Epidermal melanocyte (primary cell): ENCODE results near the gene KLHDC1.
"Not testable (repeated sequence)": the region's sequence is repeated elsewhere in the genome, so short reads cannot be mapped to it uniquely, and the experiment has no call there.

Experiments used
- DNase-seq: peaks from one replicate; pipeline ENCODE4 v3.0.0; 2011; ENCODE audit warnings: low spot score; ENCODE audit not compliant: insufficient read length

KLHDC1 gene, protein sequence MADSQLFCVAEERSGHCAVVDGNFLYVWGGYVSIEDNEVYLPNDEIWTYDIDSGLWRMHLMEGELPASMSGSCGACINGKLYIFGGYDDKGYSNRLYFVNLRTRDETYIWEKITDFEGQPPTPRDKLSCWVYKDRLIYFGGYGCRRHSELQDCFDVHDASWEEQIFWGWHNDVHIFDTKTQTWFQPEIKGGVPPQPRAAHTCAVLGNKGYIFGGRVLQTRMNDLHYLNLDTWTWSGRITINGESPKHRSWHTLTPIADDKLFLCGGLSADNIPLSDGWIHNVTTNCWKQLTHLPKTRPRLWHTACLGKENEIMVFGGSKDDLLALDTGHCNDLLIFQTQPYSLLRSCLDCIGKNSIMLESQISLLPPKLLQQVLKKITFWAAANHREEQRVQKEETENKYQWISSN

DNA sequence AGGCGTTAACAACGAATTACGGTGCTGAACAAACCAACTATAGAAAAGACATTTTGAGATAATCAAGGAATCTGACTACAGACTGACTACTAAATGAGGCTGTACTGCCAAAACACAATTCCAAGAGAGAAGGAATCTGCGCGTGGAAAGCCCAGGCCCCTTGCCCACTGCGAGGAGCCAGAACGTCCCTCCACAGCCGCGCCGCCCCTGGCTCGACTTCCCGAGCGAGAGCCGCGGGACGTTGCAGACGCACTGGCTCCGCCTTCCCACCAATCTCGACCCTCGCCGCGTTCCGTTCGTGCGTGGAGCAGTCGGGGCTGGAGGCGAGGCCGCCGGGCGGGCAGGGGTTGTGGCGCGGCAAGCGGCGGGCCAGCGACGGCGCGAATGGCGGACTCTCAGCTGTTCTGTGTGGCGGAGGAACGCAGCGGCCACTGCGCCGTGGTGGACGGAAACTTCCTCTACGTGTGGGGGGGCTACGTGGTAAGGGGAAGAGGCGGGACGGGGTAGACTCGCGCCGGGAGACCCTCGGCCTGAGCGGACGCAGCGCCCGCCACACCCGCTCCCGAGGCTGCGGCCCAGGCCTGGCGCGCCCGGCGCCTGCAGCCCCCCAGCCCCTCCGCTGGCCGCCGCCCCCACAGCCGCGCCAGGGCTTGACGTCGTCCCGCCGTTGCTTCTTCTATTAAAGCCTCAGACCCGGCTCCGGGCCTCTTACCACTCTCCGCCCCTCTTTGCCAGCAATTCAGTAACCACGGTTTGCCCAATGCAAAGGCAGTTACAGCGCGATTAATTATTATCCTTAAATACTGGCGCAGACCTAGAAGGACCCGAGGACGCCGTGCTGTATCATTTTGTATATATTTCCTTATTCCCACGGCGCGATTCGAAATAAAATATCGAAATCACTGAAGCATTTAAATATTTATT, at the start of gene KLHDC1:
KLHDC1 (plus strand) TSS at position 310 of the 924 bp plus-strand sequence; CDS start at position 385, 75 bp downstream.
- DNase-seq = peak; percentile 56

DNA sequence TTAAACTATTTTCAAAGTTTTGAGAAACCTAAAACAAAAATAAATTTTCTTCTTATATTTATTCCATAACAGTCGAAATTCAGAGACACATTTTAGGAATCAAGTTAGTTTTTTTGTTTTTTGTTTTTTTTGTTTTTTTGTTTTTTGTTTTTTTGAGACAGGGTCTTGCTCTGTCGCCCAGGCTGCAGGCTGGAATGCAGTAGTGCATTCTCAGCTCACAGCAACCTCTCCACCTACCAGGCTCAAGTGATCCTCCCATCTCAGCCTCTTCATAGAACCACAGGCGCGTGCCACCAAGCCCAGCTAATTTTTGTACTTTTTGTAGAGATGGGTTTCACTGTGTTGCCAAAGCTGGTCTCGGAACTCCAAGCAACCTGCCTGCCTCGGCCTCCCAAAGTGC, 39.4 kb upstream of the KLHDC1 start:
- DNase-seq = no peak

DNA sequence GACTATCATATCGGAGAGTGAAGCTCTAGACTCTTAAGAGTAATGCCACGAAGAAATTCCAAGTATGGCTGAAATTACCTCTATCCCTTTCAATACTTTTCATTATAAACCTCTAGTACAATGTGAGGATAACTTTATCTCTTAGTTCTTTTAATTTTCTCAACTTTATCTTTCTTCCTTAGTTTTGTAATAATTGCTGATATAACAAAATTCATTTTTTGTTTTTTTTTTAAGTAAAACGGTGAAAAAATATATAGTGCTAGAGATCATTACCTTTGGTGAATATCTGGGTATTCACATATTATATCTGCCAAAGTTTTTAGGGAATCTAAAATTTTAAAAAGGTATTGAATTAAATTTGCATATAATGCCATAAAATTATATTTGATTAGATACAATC, 38.4 kb upstream of the KLHDC1 start:
- DNase-seq = no peak

DNA sequence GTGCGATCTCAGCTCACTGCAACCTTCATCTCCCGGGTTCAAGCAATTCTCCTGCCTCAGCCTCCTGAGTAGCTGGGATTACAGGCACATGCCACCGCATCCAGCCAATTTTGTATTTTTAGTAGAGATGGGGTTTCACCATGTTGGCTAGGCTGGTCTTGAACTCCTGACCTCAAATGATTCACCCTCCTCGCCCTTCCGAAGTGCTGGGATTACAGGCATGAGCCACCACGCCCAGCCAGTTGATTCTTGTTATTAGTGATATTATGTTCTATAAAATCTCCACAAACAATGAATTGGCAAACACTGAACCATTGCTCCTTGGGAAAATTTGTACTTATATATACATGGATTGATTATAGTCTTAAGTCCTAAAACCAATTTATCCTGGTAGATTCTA, 35.4 kb upstream of the KLHDC1 start:
- not testable (repeated sequence) for DNase-seq

DNA sequence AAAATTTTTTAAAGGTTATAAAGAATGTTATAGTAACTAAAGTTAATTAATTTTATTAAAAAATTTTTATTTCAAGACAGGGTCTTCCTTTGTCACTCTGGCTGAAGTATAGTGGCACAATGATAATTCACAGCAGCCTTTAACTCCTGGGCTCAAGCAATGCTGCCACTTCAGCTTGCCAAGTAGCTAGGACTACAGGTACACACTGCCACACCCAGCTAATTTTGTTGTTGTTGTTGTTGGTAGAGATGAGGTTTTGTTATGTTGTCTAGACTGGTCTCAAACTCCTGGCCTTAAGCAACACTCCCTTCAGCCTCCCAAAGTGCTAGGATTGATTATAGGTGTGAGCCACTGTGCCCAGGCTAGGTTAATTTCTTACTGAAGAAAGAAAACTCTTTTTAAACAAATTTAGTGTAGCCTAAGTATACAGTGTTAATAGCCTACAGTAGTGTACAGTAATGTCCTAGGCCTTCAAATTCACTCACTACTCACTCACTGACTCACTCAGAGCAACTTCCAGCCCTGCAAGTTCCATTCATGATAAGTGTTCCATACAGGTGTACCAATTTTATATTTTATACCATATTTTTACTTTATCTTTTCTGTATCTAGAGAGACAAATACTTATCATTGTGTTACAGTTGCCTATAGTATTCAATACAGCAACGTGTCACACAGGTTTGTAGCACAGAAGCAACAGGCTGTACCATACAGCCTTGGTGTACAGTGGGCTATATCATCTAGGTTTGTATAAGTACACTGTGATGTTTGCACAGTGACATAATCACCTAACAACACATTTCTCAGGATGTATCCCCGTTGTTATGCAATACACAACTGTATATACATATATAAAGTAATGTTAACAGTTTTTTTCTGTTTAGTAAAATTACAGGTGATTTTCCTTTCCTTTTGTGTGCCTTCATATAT, 33.1 kb upstream of the KLHDC1 start:
- DNase-seq = no peak

DNA sequence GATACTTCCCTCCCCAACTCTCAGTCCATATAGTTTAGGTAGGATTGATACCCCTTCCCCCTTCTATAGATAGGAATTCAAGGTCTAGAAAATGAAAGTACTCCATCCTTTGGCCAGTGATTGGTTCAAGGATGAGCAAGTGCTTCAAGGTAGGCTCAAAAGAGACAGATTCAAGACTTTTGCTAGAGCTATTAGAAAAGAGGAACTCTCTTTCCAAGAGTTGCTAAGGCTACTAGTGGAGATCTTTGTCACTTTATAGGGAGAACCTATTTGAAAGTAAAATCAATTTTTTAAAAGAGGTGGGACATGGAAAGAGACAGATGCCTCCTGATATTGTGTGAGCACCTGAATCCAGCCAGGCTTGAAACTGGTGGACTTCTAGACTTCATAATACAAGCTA, 22.4 kb upstream of the KLHDC1 start:
- no peak for DNase-seq

DNA sequence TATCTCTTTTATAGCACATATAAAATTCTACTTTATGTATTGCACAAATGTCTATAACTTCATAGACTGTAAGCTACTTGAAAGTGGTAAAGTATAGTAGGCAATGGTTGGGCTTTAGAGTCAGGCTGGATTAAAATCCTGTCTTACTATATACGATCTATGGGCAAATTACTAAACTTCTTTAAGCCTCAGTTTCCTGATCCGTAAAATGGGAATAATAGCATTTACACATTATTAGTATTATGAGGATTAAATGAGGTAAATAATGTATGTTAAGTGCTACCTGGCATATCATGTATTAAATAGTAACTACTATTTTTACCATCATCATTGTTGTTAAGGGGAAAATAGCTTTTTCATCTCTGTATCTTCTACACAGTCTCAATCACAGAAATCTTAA, 19.3 kb upstream of the KLHDC1 start:
- no peak for DNase-seq

DNA sequence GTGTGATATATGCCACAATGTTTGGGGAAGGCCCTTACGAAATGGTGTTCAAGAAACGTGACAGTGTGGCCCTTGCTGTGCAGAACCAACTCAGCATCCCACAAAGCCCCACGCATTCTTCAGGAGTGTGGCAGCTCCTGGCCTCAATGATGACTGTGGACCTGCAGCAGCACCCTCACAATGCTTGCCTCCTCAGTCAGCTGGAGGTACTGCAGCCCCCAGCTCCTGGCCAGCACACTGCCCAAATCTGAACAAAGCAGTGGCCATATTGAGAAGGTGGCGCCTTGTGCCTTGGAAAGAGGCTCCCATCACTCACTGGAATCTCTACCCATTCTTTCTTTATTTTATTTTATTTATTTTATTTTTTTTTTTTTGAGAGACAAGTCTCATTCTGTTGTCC, 15.3 kb upstream of the KLHDC1 start:
- DNase-seq = no peak

DNA sequence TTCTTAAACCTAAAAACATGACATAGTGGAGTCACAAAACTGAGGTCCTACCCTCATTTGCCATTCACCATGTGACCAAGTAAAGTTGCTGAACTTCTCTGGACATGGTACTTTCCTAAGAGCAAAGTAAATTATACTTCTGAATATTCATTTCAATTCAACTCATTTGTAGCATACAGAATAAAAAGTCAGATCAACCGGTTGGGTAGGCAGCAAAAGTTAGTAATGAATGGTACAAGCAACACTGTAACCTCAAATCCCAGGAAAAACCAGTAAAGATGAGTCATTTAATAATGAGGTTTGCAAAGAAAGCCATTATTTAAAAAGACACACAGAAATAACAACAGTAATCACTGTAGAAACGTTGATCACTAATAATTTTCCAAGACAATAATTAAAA, 13.6 kb upstream of the KLHDC1 start:
- DNase-seq = no peak

DNA sequence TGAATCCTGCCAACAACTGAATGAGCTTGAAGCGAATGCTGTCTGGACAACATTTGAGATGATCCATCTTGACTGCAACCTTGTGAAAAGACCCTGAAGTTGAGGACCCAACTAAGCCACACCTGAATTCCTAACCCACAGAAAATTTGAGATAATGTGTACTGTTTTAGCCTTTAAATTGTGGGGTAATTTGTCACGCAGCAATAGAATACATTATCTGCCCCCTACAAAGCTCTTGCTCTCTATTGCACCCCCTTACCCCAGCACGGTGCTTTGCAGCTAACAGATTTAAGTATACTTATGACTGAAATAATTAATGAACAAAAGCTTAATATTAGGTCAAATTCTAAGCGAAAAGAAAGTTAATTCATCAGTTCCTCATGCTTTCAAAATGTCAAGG, 6.5 kb upstream of the KLHDC1 start:
- DNase-seq = no peak

DNA sequence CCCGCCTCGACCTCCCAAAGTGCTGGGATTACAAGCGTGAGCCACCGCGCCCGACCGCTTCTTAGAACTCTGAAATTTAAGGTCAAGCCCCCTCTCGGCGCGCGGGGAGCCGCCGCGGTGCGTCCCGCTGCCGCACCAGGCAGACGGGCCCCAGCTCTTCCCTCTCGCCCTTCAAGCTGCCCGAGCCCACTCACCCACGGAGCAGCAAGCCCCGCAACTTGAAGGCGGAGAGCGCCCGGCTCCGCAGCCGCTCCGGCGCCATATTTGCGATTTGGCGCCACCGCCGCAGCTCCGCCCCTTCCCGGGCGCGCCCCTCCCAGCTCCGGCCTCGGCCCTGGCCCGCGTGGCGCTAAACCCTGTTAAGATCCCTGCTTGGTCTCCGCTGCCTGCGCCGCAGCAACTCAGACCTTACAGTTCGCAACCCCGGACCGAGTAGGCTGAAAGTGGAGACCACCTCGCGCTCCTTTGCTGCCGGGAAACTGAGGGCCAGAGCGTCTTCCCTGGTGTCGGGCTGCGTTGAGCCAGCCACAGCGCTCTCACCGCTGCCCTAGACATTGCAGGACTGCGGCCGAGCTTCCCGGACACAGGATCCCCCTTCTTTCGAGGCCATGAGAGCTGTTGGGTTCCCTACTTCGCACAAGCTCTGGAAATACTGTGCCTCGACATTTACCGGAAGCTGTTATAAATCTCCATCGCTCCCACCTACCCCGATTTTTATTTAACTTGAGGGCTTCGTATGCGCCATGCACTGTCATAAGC, 4.8 kb upstream of the KLHDC1 start, which contains the start of gene POLE2:
POLE2 (minus strand) TSS at position 273 of the 759 bp plus-strand sequence; CDS start at position 262, 11 bp downstream.
- peak; percentile 42 for DNase-seq

DNA sequence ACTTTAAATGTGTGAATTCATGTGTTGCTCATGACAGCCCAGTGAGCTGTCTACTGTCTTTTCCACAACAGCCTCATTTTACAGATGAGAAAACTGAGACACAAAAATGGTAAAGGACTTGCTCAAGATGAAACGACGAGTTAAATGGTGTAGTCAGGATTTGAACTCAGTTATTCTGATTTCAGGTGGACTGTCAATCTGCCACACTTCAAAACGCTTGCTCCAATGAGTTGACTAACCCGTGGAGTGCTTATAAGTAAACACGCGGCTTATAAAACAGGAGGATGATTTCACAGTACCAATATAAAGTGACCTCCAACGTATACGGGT, 4.3 kb upstream of the KLHDC1 start:
- DNase-seq = no peak

DNA sequence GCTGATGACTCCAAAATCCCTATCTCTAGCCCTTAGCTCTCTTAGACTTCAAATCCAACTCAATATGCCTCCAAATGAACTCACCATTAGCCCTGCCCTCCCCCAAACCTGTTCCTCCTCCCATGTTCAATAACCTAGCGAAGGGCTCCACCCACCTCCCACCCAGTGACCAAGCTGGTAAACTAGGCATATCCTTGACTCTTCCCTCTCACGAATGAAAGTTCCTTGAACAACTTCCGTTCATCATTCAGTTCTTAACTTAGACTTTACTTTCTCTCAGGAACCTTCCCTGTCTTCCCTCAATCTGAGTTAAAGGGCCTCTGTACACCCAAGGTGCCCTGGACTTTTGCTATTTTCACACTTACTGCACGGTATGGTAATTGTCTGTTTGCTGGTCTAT, 1.9 kb upstream of the KLHDC1 start:
- no peak for DNase-seq

DNA sequence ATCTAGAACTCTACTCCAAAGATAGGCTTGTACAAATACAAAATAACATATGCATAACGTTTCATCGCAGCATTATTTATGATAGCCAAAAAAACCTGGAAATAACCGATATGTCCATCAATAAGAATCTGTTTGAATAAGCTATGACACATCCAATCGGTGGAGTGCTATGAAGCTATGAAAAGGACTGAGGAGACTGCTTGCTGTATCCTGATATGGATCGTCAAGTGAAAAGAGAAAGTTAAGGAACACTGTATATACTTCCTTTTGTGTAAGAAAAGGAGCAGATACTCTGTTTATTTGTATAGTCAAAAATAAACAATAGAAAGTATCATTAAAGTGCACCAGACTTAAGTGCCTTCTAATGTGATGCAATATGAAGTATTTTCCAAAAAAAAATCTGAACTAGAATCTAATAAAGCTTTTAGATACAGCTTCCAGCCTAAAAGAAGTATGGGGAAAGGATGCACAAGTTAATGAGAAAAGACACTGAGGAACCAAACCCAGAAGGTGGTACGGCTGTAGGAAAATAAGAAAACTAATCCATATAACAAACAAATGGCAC, 645 bp upstream of the KLHDC1 start:
- no peak for DNase-seq

DNA sequence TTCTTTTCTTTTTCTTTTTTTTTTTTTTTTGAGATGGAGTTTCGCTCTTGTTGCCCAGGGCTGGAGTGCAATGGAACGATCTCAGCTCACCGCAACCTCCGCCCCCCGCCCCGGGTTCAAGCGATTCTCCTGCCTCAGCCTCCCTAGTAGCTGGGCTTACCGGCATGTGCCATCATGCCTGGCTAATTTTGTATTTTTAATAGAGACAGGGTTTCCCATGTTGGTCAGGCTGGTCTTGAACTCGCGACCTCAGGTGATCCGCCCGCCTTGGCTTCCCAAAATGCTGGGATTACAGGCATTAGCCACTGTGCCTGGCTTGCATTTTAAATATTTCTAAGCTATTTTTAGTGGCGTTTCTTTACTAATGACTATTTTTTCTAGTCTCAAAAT, 810 bp downstream of the KLHDC1 start:
- DNase-seq = not testable (repeated sequence)

DNA sequence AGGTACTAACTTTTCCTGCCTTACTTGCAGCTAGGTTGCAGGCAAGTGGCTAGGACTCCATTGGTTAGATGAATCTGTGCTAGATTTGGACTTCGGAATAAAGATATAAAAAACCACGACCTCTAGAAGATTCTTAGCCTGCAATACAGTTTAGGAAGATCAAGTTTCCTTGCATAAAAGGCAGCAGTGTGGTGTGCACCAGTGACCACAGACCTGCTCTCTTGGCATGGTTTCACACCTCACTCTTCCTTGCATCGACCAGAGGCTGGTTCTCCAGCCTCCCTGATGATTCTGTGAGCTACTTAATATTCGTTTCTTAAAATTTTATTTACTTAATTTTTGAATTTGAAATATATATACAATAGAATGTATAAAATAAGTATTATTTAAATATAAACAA, 9.8 kb downstream of the KLHDC1 start:
- DNase-seq = no peak

DNA sequence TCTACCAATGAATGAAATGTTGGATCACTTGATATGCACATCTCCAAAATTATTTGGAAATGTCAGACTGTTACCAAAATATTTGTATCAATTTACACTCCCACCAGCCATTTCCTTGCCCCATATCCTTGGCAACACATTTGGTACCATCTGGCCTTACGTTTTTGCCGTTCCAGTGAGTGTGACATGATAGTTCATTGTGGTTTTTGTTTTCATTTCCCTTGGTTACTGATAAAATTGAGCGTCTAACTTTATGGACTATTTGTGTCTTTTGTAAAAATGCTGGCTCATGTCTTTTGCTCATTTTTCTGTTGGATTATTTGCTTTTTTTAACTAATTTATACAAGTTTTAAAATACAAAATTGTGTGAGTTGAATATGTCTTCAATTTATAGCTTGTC, 11.0 kb downstream of the KLHDC1 start:
- DNase-seq = no peak

DNA sequence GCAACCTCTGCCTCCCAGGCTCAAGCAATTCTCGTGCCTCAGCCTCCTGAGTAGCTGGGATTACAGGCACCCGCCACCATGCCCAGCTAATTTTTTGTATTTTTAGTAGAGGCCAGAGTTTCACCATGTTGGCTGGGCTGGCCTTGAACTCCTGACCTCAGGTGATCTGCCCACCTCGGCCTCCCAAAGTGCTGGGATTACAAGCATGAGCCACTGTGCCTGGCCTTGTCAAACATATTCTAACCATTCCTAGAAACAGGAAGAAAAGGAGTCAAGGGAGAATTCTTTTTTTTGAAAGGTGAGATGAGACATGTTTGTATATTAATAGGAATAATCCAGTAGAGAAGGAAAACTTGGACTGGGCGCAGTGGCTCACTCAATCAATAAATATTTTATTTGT, 11.6 kb downstream of the KLHDC1 start:
- not testable (repeated sequence) for DNase-seq

DNA sequence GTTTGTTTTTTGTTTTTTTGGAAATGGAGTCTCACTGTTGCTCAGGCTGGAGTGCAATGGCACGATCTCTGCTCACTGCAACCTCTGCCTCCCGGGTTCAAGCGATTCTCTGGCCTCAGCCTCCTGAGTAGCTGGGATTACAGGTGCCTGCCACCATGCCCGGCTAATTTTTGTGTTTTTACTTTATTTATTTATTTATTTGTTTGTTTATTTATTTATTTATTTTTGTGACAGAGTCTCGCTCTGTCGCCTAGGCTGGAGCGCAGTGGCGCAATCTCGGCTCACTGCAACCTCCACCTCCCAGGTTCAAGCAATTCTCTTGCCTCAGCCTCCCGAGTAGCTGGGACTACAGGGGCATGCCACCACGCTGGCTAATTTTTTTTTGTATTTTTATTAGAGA, 18.1 kb downstream of the KLHDC1 start:
- DNase-seq = not testable (repeated sequence)

DNA sequence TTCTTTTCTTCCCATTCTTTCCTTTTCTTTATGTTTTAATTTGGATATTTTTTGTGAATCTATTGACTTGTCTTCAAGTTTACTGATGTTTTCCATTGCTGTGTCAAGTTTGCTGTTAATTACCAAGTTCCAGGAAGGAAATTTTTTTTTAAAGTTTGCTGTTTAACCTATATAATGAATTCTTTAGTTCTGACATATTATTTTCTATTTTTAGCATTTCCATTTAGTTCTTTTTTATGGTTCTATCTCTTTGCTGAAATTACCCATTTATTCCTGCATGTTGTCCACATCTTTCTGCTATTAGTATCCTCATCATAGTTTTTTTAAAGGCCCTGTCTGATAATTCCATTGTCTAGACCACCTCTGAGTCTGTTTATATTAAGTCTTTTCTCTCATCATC, 27.8 kb downstream of the KLHDC1 start:
- DNase-seq = no peak
